Suprapubic skin (tissue), 3 donors: Measurements from ENCODE around the gene CTNND2.

Experiments
- CTCF ChIP-seq, 2 donors: fragments of 200-600 bp in 1 of 2; fragments of 450-650 bp in 1 of 2; sonication (generic) in 1 of 2; IDR thresholded peaks; one replicate each; pipeline ENCODE4 v1.5.1; 2016 to 2019; ENCODE audit warnings: antibody characterized with exemption in 2 of 2, mild to moderate bottlenecking in 1 of 2, moderate library complexity in 1 of 2
- POLR2A ChIP-seq, 2 donors: fragments of 450-650 bp; IDR thresholded peaks; one replicate each; pipeline ENCODE4 v1.6.1; 2017; ENCODE audit warnings: antibody characterized with exemption in 2 of 2, mild to moderate bottlenecking in 2 of 2, moderate library complexity in 2 of 2

DNA sequence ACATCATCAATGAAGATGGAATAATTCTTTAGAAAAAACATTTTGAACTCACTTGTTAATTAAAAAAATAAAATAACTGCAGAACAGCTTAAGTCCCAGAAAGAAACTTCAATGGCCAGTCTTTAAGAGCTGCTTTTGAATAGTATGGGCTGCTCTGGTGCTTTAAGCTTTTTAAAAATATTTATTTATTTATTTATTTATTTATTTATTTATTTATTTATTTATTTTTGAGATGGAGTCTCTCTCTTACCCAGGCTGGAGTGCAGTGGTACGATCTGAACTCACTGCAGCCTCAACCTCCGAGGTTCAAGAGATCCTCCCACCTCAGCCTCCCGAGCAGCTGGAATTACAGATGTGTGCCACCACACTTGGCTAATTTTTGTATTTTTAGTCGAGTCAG, 626.9 kb downstream of the CTNND2 start:
- no peak for TF ChIP-seq CTCF (IDR thresholded peaks at IDR 0.05)
- TF ChIP-seq POLR2A (IDR thresholded peaks at IDR 0.05) = no peak
